ENCODE results near the gene EFNA5.

EFNA5 gene

GRCh38 chr5:107602896-107603295, 67.8 kb downstream of the EFNA5 start:
- no peak for DNase-seq

- no peak for DNase-seq
Observed at GRCh38 chr5:107601076-107601475, 69.7 kb downstream of the EFNA5 start.

GRCh38 chr5:107598958-107599357, 71.8 kb downstream of the EFNA5 start:
- no peak for DNase-seq

GRCh38 chr5:107597803-107598202, 72.9 kb downstream of the EFNA5 start:
- DNase-seq, result no peak

- no peak for DNase-seq
Observed at GRCh38 chr5:107597247-107597646, 73.5 kb downstream of the EFNA5 start.

GRCh38 chr5:107594253-107595045, 76.3 kb downstream of the EFNA5 start:
- no peak for DNase-seq

- DNase-seq, result no peak
Observed at GRCh38 chr5:107593009-107593408, 77.7 kb downstream of the EFNA5 start.

GRCh38 chr5:107592515-107592914, 78.2 kb downstream of the EFNA5 start:
- no peak for DNase-seq

GRCh38 chr5:107590686-107591085, 80.1 kb downstream of the EFNA5 start:
- no peak for DNase-seq

GRCh38 chr5:107589520-107590193, 81.1 kb downstream of the EFNA5 start:
- no peak for DNase-seq

- DNase-seq, result no peak
Observed at GRCh38 chr5:107582625-107583024, 88.1 kb downstream of the EFNA5 start.

GRCh38 chr5:107580889-107581820, 89.6 kb downstream of the EFNA5 start:
- no peak for DNase-seq

GRCh38 chr5:107578051-107578635, 92.6 kb downstream of the EFNA5 start:
- DNase-seq, result no peak

- no peak for DNase-seq
Observed at GRCh38 chr5:107577394-107577950, 93.3 kb downstream of the EFNA5 start.

GRCh38 chr5:107576736-107577393, 93.9 kb downstream of the EFNA5 start:
- no peak for DNase-seq

- no peak for DNase-seq
Observed at GRCh38 chr5:107576155-107576554, 94.6 kb downstream of the EFNA5 start.

GRCh38 chr5:107574287-107574686, 96.5 kb downstream of the EFNA5 start:
- DNase-seq, result no peak

- no peak for DNase-seq
Observed at GRCh38 chr5:107572715-107573368, 97.9 kb downstream of the EFNA5 start.

GRCh38 chr5:107571621-107572536, 98.9 kb downstream of the EFNA5 start:
- peak; percentile 60 for DNase-seq

Data from activated gamma-delta T cell (primary cell).